GM19023 (cell line): ENCODE data around the gene TENT4A.
A peak's percentile ranks its signal among the peaks of the same experiment; 100 is the strongest.
"Not testable (repeated sequence)": the region's sequence is repeated elsewhere in the genome, so short reads cannot be mapped to it uniquely, and the experiment has no call there.

Experiments
- ATAC-seq: cut with Tn5 transposase; IDR thresholded peaks from one replicate; pipeline ENCODE4 v1.9.1; 2021; ENCODE audit warnings: mild to moderate bottlenecking, moderate library complexity; ENCODE audit not compliant: unreplicated experiment

The TENT4A gene

DNA sequence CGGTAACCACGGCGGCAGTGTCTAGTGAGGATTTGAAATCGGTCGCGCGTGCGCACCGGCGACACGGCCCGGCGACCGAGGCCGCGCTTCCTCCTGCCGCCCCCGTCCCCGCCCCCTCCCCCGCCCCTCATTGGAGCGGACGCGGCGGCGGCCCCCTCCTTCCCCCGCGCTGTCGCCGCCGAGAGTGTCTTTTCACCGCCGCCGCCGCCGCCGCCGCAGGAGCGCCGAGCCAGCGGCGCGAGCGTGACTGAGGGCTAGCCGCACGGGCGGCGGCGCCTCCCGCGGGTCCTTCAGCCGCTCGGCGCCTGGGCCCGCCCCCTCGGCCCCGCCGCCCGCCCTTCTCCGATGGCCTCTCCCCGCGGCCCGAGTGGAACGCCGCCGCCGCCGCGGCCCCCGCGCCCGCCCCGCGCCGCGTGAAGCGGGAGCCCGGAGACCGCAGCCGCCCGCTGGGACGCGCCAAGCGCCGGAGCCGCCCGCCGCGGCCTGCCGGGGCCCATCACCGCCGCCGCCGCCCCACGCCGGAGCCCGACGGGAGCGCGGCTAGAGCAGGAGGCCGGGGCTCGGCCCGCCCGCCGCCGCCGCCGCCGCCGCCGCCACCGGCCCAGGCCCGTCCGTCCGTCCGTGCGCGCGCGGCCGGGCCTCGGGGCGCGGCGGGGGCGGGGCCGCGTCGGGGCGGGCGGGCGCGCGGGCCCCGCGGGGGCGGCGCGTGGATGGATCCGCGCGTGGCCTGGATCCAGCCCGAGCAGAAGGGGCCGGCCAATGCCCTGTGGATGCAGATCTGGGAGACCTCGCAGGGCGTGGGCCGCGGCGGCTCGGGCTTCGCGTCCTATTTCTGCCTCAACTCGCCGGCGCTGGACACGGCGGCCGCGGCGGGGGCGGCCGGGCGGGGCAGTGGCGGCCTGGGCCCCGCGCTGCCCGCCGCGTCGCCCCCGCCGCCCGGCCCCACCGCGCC, at the start of gene TENT4A:
TSS of gene TENT4A (plus strand) at position 159 of the 952 bp plus-strand sequence. CDS start at position 711, 552 bp downstream.
- peak; percentile 9 for ATAC-seq

DNA sequence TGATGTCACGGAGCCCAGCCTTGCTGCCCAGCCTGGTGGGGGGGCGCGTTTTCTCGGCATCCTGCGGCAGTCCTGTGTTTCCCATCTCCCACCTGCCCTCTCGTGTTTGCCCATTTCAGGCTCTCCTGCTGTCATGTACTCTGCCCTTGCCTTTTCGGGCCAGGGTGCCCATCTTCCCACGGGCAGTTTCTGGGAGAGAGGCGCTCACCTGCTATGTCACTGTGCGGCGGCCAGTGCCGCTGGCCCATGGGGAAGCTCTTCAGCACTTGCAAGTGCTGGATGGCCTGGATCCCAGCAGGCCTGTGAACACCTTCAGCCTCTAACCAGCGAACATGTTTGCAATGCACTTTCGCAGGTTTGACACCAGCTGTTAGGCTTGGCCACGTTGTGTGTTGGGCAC, 46.5 kb upstream of the TENT4A start:
- ATAC-seq: no peak

DNA sequence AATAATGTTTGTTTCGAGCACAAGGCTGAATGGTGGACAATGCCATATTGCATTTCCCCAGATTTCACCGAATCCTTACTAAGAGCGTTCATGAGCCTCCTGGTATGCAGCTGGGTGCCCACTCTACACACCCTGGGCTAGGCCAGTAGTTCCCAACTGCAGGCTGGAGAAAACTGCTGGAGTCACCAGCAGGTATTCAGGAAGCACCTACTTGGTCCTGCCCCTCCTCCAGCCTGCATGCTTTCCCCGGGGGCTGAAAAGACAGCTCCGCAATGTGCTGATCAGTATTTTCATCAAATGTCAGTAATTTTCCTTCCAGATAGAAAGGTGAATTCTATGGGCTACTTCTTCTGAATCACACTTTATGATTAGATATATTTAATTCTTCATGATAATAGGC, 45.6 kb upstream of the TENT4A start:
- no peak for ATAC-seq

DNA sequence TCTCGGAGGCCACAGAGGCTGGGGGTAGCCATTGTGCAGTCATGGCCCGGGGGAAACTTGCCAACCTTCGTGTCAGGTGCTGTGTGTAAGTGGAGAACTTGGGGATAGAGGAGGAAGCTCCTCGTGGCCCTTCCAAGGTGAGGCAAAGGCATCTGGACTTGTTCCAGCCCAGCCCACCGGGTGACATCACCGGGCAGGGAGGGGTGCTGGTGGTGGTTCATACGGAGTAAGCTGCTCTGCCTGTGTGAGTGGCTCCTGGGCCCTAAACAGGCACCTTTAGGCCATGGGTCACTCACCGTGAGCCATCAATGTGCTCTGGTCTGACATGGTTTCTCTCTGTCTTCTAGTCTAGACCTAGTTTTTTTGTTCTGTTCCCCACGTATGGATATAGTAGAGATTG, 44.5 kb upstream of the TENT4A start:
- not testable (repeated sequence) for ATAC-seq

DNA sequence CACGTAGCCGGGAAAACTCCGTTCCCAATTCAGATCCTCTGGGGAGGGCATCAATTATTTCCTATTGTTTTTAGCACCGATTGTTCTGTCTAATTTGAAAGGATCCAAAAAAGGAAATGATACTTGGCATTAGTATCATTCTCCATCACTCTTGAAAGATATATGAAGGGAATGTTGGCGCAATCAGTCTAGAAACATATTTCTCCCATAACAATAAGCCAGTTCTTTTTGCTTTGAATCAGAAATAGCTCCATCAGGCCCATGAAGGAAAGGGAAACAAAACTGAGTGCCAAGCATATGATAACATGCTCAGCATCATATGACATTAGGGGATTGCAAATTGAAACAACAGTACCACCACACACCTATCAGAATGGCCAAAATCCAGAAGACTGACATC, 40.2 kb upstream of the TENT4A start:
- no peak for ATAC-seq

DNA sequence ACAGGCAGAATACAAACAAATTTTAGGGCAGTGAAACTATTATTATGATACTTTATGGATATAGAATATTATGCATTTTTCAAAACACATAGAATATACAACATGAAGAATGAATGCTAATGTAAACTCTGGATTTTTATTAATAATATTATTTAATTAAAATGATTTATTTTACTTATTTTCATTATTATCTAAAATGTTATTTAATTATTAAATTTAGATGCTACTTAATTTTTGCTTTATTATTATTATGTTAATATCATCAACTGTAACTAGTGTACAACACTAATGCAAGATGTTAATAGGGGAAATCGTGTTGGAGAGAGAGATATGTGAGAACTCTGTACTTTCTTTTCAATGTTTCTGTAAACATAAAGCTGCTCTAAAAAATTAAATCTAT, 39.3 kb upstream of the TENT4A start:
- ATAC-seq: no peak

DNA sequence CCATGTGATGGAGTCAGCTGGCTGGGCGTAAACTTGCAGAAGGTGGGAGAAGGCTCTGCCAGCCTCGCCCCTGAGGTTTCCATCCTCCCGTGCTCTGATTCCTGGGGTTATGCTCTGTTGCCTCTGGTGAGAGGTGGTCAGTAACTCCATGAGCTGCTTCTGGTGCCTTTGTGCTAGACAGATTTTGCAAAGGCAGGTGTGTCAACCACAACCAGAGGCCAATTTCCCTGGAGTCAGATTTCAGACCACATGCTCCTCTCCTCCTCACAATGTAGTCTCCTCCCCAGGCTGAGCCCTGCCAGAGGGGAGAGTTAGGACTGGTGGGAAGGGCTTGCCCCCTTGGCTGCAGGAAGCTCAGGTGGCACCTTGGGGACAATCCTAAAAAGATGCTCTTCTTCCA, 38.8 kb upstream of the TENT4A start:
- ATAC-seq: no peak

DNA sequence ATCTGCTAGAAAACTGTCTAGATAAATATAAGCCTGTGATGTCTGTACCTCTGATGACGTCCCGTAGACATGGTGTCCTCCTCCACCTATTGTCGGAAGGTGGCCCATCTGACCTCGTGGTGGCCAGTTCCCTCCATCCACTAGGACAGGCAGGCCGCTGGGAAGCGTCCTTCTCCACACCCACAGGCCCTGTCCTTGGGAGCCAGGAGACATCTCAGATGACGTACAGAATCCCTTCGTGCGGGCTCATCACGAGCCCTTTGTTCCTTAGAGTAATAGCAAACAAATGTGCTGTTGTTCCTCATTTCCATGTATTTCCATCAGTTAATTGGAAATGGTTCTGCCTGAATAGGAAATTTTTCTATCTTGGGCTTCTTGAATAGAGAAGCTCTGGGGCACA, 38.3 kb upstream of the TENT4A start:
- no peak for ATAC-seq

DNA sequence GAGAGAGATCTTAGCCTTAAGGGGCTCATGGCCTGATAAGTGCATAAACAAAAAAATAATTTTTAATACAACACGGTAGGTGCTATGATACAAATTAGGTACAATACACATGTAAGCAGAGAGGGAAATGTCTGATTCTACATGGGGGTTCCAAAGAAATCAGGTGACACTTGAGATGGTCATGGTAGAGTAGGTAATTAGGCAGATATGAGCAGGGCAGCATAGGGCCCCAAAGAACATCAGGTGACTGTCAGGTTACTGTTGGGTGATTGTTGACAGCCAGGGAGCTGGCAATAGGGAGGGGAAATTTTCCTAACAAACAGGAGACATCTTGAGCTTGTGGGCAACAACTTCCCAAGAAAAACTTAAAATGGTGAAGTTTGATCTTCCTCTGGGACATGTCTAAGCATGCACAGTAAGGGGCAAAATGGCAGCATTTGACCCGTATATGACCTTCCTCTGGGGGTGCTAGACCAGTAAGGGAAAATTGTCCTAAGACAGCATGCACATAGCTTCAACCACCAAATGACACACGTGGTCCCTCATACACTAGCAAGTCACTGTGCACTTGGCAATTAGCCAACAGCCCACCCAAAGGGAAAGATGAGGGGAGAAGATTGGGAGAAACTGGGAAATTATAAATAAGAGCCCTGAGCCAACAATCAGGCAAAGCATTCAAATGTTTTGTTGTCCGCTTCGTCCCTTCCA, 37.3 kb upstream of the TENT4A start:
- ATAC-seq: no peak

DNA sequence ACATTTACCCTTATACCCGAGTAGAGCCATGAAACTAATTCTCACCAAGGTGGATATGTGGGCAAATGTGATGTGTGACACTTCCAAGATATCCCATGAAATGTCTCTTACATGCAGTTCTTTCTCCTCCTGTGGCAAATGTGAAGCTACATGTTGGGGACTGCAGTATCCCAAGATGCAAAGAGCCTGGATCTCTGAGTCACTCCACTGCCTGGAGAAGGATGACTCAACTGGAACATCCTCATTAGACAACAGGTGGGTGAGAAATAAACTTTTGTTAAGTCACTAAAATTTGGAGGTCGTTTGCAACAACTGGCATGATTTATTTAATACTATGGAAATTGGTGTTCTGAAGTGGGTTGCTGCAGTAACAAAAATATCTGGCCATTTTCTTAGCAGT, 36.5 kb upstream of the TENT4A start:
- no peak for ATAC-seq

DNA sequence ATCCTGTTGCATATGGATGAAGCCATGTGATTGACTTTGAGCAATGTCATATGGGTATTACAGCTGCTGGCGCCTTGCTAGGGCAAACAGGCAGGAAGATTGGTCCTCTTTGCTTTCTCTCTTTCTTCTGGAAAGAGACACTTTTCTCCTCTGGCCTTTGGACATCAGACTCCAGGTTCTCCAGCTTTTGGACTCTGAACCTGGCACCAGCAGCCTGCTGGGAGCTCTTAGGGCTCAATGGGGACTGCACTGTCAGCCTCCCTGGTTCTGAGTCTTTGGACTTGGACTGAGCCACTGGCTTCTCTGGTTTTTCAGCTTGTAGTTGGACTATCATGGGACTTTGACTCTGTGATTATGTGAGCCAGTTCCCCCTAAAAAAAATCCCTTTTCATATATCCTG, 34.8 kb upstream of the TENT4A start:
- no peak for ATAC-seq

DNA sequence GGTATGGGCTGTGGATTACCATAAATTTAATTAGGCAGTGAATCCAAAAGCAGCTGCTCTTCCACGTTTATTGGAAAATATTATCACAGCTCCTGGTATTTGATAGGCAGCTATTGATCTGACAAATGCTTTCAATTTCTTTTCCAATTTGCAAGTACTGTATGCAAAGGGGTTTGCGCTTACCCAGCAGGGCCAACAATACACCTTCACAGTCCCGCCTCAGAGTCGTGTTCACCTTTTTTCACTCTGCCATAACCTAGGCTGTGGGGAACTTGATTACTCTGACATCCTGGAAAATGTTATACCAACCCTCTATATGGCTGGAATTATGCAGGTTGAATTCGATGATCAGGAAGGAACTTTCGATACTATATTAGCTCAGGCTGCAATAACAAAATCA, 32.3 kb upstream of the TENT4A start:
- no peak for ATAC-seq

DNA sequence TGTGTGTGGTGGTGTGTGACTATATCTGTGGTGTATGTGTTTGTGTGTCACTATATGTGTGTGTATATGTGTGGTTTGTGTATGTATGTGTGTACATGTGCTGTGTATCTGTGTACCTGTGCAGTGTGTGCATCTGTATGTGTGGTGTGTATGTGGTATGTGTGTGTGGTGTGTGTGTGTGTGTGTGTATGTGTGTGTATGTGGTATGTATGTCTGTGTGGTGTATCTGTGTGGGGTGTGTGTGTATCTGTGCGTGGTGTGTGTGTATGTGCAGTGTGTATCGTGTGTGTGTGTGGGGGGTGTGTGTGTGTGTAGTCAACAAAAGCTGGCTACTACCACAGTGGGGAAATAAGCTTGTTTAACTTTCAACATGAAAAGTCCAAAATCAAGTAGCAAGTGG, 31.6 kb upstream of the TENT4A start:
- ATAC-seq: no peak

DNA sequence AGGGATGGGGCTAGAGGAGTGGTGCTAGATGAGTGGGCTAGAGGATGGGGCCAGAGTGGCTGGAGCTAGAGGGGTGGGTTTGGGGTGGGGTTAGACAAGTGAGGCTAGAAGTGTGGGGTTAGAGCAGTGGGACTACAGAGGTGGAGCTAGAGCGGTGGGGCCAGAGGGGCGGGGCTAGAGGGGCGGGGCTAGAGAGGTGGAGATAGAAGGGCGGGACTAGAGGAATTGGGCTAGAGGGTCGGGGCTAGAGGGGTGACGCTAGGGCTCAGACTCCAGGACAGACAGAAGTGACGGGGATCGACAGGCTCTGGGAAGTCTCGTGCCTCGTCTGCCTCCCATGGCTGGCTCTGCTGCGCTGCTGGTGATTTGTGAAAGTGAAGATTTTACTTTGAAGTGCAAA, 31.0 kb upstream of the TENT4A start:
- no peak for ATAC-seq

DNA sequence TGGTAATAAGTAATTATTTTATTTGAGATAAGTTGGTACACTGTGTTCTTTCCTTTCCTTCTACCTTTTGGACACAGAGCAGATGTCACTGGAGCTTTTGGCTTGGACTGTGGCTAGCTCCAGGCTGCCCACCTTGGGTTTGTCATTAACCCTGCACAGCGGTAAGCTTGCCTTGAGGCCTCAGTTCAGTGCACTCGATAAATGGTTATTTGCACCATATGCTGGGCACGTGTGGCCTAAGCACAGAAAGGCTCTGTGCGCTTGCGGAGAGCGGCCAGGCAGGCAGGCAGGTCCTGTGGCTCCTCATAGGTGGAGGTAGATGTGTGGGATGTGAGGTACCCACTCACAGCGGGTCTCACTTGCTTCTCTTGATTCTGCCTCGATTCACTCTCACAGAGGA, 30.0 kb upstream of the TENT4A start:
- ATAC-seq: no peak

DNA sequence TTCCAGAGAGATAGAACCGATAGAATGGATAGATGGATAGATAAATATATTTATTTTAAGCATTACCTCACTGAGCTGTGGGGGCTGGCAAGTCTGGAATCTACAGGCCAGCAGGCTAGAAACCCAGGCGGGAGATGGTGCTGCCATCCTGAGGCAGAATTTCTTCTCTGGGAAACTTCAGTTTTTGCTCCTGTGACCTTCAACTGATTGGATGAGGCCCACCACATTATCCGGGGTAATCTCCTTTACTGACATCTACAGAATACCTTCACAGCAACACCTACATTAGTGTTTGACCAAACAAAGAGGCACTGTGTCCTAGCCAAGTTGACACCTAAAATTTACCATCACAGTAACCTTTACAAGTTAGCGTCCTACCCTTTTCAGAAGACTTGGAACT, 29.2 kb upstream of the TENT4A start:
- ATAC-seq: no peak

DNA sequence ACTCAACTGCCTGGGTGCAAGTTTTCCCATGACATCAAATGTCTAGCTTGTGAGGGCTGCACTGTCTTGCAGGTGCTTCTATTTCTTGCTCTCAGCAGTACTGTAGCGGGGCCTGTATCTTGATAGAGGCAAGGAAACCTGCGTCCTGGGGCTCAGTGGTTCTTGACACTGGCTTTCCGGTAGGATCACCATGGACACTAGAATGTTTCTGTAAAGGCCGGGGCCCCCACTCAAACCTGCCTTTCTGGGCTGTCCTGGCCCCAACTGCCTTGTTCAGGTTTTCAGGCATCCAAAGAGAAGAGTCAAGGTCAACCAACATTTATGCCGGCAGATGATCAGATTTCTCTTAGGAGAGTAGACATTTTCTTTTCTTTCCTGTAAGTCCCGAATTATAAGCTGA, 26.7 kb upstream of the TENT4A start:
- no peak for ATAC-seq

DNA sequence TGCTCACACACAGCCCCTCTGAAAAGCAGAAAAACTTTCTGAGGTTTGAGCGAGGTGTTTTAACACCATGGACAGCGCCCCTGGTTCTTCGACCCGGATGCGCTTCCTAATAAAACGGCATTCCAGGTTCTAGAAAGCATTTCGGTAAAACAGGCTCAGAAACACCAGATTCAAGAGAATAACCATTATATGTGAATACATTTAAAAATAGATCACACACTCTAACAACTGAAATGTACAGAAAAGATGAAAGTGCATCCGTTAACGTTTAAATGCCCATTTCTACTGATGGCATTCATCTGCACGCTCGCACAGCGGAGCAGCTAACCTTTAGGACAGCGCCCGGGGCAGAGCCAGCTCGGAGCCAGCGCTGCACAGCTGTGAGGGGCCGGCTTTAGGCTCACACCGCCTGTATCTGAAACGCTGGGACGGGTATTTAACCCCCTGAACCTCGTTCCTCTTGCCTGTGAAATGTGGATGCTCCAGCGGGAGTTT, 26.3 kb upstream of the TENT4A start:
- no peak for ATAC-seq

DNA sequence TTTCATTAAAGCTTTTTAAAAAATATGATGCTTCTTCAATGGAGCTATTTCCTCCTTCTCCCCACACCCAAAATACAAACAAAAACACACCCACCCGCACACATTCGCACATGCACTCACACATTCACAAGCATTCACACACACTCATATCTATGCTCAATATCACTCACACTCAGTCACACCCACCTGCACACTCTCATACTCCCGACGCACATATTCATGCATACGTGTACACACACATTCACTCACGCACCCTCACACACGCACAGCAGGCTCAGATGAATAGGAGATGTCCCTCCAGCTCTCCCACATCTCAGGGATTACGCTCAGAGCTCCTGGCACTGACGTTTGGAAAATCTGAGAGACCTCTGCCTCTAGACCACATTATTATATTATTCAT, 25.7 kb upstream of the TENT4A start:
- ATAC-seq: no peak

DNA sequence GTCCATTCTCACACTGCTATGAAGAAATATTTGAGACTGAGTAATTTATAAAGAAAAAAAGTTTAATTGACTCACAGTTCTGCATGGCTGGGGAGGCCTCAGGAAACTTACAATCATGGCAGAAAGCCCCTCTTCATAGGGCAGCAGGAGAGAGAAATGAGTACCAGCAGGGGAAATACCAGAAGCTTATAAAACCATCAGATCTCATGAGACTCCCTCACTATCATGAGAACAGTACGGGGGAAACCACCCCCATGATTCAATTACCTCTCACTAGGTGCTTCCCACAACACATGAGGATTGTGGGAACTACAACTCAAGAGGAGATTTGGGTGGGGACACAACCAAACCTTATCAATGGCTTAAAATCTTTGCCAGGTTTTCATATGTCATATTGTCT, 20.3 kb upstream of the TENT4A start:
- ATAC-seq: no peak

DNA sequence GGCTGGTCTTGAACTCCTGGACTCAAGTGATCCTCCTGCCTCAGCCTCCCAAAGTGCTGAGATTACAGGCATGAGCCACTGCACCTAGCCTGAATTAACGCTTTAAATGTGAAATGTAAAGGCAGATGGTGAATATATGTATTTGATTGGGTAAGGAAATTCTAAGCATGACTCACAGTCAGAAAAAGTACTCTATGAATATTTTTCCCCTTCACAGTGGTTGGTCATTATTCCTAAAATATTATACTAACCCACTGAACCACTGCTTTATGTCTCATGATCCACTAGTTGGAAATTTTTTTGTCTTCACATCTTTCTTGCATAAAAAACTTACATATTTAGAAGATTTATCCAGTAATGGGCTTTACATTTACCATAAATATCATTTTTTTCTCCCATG, 14.5 kb upstream of the TENT4A start:
- ATAC-seq: no peak

DNA sequence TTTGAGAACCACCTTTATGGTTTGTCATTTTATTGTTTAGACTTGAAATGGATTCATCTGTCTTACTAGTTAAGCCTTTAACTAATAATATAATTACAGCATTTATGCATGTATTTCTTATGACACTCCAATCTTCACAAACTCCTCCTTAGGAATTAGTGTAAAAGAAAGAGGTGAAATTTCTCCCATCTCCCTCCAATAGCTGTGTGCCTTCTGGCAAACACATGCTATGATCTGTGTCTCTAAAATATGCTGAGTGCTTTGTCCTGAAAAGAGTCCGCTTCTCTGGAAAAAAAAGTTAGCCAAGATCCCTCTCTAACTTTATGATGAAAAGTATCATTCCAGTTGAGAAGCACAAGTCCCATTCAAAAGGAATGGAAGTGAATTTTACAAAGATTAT, 13.9 kb upstream of the TENT4A start:
- no peak for ATAC-seq
